SU-DHL-6 (cell line): ENCODE measurements around the gene TDP1.

Experiments used
- H2AFZ ChIP-seq: fragments of 200-600 bp; sonication (generic); 2 replicates; pipeline ENCODE4 v1.6.1; 2014; ENCODE audit warnings: low read depth, mild to moderate bottlenecking, moderate library complexity, mixed read lengths, antibody characterized with exemption, low read length; ENCODE audit not compliant: severe bottlenecking
- H3F3A ChIP-seq: fragments of 200-600 bp; shearing (Covaris generic); 2 replicates; pipeline ENCODE4 v1.6.0; 2016; ENCODE audit warnings: antibody characterized with exemption, mild to moderate bottlenecking; ENCODE audit not compliant: insufficient read depth
- H3K27ac ChIP-seq: fragments of 200-600 bp; sonication (generic); 2 replicates; pipeline ENCODE4 v1.5.1; 2016; ENCODE audit warnings: low read depth, mild to moderate bottlenecking, low read length, moderate library complexity, mixed read lengths
- H3K27me3 ChIP-seq: fragments of 200-600 bp; sonication (generic), shearing (Covaris generic); 2 replicates; pipeline ENCODE4 v1.6.0; 2014; ENCODE audit warnings: mild to moderate bottlenecking, low read length
- H3K36me3 ChIP-seq: fragments of 200-600 bp; sonication (generic); 2 replicates; pipeline ENCODE4 v1.6.1; 2014; ENCODE audit warnings: mild to moderate bottlenecking, low read length, mixed read lengths
- H3K4me2 ChIP-seq: fragments of 300-600, 200-600 bp; shearing (Covaris generic), sonication (generic); 2 replicates; pipeline ENCODE4 v1.6.0; 2014; ENCODE audit warnings: low read length, low read depth, mild to moderate bottlenecking; ENCODE audit not compliant: poor library complexity, severe bottlenecking
- H3K4me3 ChIP-seq: fragments of 200-600 bp; sonication (generic); 2 replicates; pipeline ENCODE4 v1.5.1; 2014; ENCODE audit warnings: antibody characterized with exemption, low read length, mild to moderate bottlenecking, mixed read lengths; ENCODE audit not compliant: insufficient read depth, poor library complexity, severe bottlenecking
- H3K79me2 ChIP-seq: fragments of 200-600 bp; sonication (generic); 2 replicates; pipeline ENCODE4 v1.6.1; 2014; ENCODE audit warnings: mild to moderate bottlenecking, low read length, moderate library complexity; ENCODE audit not compliant: insufficient read depth
- H3K9ac ChIP-seq: fragments of 200-600 bp; sonication (generic); 2 replicates; pipeline ENCODE4 v1.7.0; 2014; ENCODE audit warnings: mild to moderate bottlenecking, low read length
- H3K9me2 ChIP-seq: fragments of 200-600 bp; sonication (generic); replicated peaks from 2 replicates; pipeline ENCODE4 v1.6.1; 2014; ENCODE audit warnings: low read length; ENCODE audit not compliant: insufficient read depth
- H3K9me3 ChIP-seq: fragments of 200-600 bp; sonication (generic); 2 replicates; pipeline ENCODE4 v1.6.1; 2014; ENCODE audit warnings: low read length, mixed read lengths; ENCODE audit not compliant: insufficient read depth
- H4K20me1 ChIP-seq: fragments of 200-600 bp; sonication (generic); 2 replicates; pipeline ENCODE4 v1.6.1; 2014; ENCODE audit warnings: low read depth, mild to moderate bottlenecking, antibody characterized with exemption, low read length, moderate library complexity, mixed read lengths
- EZH2phosphoT487 ChIP-seq: fragments of 200-600 bp; sonication (generic), shearing (Covaris generic); conservative IDR thresholded peaks from 2 replicates; pipeline ENCODE4 v1.6.1; 2018; ENCODE audit warnings: mild to moderate bottlenecking, antibody characterized with exemption, low read length, moderate library complexity, mixed read lengths
- TF ChIP-seq, protein P1 (sequence below): fragments of 200-600 bp; sonication (generic); IDR thresholded peaks from one replicate; pipeline ENCODE4 v1.5.1; 2017; ENCODE audit warnings: antibody characterized with exemption, mild to moderate bottlenecking, low read length, moderate library complexity; ENCODE audit not compliant: insufficient read depth, poor library complexity, severe bottlenecking

The TDP1 gene

DNA sequence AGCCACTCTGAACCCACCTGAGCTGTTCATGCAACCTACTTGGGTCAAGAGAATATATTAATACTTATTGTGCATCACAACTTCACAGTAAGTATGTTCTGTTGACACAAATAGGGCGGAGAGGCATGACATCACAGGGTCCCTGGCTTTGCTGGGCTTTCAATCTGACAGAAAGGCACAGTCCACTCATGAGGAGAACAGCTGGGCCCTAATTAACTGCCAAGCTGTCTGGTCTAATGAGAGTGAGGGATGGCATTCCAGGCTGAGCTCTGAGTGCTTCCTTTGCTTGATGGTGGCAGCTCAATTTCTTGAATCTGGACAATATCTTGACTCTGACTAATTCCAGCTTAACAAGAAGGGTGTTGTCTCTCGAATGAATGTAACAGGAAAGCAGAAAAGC is 3.2 kb upstream of the TDP1 start:
- Histone ChIP-seq H3K27me3 (no peaks in the 10 kb centered on the region), H3K9ac (no peak overlapping the region), H3K36me3 (peaks cover 18% of the 10 kb centered on the region), H4K20me1 (no peaks in the 10 kb centered on the region), H3K9me3 (peaks cover 6% of the 10 kb centered on the region; the same call in 1 of the 2 replicates), H3K27ac (no peak overlapping the region), H3F3A (0 out of 2 replicates have a peak, but pooled peaks cover 4% of the 10 kb centered on the region), H3K4me2 (no peak overlapping the region), H2AFZ (no peak overlapping the region), H3K79me2 (peaks cover 15% of the 10 kb centered on the region), H3K4me3 (no peak overlapping the region), H3K9me2 (no peaks in the 10 kb centered on the region)
- no peak for TF ChIP-seq EZH2phosphoT487
- TF ChIP-seq, protein P1, sequence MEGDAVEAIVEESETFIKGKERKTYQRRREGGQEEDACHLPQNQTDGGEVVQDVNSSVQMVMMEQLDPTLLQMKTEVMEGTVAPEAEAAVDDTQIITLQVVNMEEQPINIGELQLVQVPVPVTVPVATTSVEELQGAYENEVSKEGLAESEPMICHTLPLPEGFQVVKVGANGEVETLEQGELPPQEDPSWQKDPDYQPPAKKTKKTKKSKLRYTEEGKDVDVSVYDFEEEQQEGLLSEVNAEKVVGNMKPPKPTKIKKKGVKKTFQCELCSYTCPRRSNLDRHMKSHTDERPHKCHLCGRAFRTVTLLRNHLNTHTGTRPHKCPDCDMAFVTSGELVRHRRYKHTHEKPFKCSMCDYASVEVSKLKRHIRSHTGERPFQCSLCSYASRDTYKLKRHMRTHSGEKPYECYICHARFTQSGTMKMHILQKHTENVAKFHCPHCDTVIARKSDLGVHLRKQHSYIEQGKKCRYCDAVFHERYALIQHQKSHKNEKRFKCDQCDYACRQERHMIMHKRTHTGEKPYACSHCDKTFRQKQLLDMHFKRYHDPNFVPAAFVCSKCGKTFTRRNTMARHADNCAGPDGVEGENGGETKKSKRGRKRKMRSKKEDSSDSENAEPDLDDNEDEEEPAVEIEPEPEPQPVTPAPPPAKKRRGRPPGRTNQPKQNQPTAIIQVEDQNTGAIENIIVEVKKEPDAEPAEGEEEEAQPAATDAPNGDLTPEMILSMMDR: no peak

DNA sequence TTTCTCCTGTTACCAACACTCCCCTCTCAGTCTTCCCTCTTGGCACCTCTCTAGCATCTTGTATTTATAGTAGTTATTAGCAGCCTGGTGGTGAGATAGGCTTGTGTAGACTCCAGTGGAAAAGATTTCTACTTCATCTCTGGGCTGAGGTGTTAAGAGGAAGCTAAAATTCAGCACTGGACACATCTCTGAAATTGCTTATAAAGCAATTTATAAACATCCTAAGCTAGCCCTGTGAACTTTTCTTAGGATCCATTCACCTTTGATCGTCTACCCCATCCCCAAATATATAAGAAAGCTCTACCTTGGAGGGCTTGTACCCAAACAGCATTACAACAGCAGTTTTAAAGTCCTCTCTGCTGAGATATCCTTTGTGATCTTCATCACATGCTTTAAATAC is 2.1 kb upstream of the TDP1 start:
- H3K4me2 ChIP-seq: peak overlapping the region; percentile 85
- H3K4me3 ChIP-seq: peak overlapping the region; percentile 69
- H3K9me2 ChIP-seq: no peaks in the 10 kb centered on the region
- peaks cover 28% of the 10 kb centered on the region for H3K36me3 ChIP-seq
- H3F3A ChIP-seq: 0 out of 2 replicates have a peak, but pooled peaks cover 4% of the 10 kb centered on the region
- H3K27ac ChIP-seq: peak overlapping the region; percentile 33
- no peaks in the 10 kb centered on the region for H4K20me1 ChIP-seq
- peak overlapping the region; percentile 46 for H2AFZ ChIP-seq
- H3K9ac ChIP-seq: peak overlapping the region; percentile 68
- no peaks in the 10 kb centered on the region for H3K27me3 ChIP-seq
- H3K79me2 ChIP-seq: peaks cover 22% of the 10 kb centered on the region
- peaks cover 15% of the 10 kb centered on the region; the same call in 1 of the 2 replicates for H3K9me3 ChIP-seq
- TF ChIP-seq EZH2phosphoT487: no peak
- TF ChIP-seq, protein P1: no peak

DNA sequence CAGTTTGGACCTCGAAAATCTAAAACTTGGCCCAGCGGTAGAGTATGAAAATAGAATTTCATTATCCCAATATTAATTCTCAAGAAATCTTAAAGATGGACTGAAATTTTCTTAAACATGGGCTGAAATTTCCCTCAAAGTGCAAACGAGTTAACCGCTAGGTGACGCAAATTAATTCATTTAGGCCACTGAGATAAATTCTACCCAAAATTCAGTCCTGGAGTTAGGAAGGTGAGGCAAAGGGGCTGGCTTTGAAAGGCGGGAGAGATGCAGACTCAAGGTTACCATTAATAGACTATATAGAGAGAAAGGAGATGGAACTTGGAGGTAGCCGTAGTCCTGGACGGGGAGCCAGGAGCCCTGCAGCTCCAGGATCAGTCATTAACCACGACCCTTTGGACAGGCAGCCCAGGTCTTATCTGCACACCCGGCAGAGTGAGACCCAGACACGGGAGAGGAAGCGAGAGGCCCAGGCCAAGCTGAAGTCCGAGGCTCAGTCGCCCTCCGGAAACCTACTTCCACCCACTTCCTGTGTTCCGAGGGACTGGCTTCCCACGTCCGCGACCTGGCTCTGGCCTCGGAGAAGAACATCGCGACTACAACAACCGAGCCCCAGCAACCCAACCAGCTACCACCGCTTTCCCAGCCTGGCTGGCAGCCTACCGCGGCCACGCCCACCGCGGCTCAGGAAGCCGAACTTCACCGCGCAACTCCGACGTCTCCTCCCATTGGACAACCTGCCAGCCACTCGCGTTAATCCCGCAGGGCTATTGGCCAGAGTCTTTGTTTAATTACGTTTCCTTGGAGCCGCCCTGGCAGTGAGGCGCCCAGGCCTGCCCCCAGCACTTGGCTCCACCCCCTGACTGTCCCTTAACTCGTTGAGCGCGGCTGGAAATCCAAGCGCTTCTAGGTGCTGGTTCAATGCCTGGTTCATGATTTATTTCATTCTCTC is 1.4 kb upstream of the TDP1 start, which contains the start of gene EFCAB11:
TSS of gene EFCAB11 (minus strand) at position 661 of the 952 bp plus-strand sequence. CDS start at position 591, 70 bp downstream.
- Histone ChIP-seq H3K9me2 (no peaks in the 10 kb centered on the region), H3K4me2 (peak within 1 kb of the TSS; percentile 89), H3K27ac (peak within 1 kb of the TSS; percentile 73), H3K9me3 (peaks cover 15% of the 10 kb centered on the region; the same call in 1 of the 2 replicates), H3F3A (0 out of 2 replicates have a peak, but pooled peaks cover 4% of the 10 kb centered on the region), H3K9ac (peak within 1 kb of the TSS; percentile 80), H3K4me3 (peak within 1 kb of the TSS; percentile 75), H3K79me2 (peaks cover 27% of the 10 kb centered on the region), H2AFZ (peak within 1 kb of the TSS; percentile 96), H3K36me3 (peaks cover 32% of the 10 kb centered on the region), H4K20me1 (no peaks in the 10 kb centered on the region), H3K27me3 (no peaks in the 10 kb centered on the region)
- TF ChIP-seq, protein P1: peak; percentile 73
- TF ChIP-seq EZH2phosphoT487: no peak
